Neuron (in vitro differentiated cells): Measurements from ENCODE around the gene TTLL11.
"Not testable (repeated sequence)": the region's sequence is repeated elsewhere in the genome, so short reads cannot be mapped to it uniquely, and the experiment has no call there.

Experiments used
- H2AFZ ChIP-seq: one replicate; pipeline ENCODE4 v1.6.1; 2013; ENCODE audit warnings: low read depth, mild to moderate bottlenecking, inconsistent platforms, low read length, moderate library complexity
- H3K27me3 ChIP-seq: one replicate; pipeline ENCODE4 v1.6.1; 2013; ENCODE audit warnings: low read length; ENCODE audit not compliant: insufficient read depth
- H3K36me3 ChIP-seq: one replicate; pipeline ENCODE4 v1.6.1; 2013; ENCODE audit warnings: low read length; ENCODE audit not compliant: insufficient read depth
- H3K4me1 ChIP-seq: one replicate; pipeline ENCODE4 v1.6.1; 2013; ENCODE audit warnings: low read length; ENCODE audit not compliant: insufficient read depth
- H3K4me3 ChIP-seq: 2 replicates; pipeline ENCODE4 v1.5.1; 2013; ENCODE audit warnings: mild to moderate bottlenecking, low read length, moderate library complexity
- H3K9me3 ChIP-seq: one replicate; pipeline ENCODE4 v1.6.1; 2013; ENCODE audit warnings: low read length

Gene TTLL11

DNA sequence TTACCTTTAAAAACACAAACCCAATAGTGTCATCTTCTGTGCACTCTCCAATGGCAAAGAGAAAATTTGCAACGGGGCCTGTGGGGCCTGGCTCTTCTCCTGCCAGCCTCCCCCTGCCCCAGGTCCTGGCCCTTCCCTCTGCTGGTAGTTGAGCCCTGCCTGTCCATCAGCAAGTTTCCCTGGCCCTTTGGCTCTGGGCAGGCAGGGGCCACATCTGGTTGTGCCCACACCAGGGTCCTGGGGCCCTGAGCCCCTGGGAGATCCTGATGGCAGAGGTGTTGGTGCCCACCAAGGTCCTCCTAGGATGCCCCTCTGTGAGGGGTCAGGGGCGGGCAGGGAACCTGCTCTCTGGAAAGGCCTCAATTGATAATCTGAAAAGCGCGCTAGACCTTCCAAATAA, 284.3 kb downstream of the TTLL11 start:
- Histone ChIP-seq H3K4me3 (no peak overlapping the region), H3K36me3 (no peaks in the 10 kb centered on the region), H2AFZ (no peak overlapping the region), H3K27me3 (peaks cover 6% of the 10 kb centered on the region), H3K4me1 (peaks cover 7% of the 10 kb centered on the region), H3K9me3 (peaks cover 2% of the 10 kb centered on the region)

DNA sequence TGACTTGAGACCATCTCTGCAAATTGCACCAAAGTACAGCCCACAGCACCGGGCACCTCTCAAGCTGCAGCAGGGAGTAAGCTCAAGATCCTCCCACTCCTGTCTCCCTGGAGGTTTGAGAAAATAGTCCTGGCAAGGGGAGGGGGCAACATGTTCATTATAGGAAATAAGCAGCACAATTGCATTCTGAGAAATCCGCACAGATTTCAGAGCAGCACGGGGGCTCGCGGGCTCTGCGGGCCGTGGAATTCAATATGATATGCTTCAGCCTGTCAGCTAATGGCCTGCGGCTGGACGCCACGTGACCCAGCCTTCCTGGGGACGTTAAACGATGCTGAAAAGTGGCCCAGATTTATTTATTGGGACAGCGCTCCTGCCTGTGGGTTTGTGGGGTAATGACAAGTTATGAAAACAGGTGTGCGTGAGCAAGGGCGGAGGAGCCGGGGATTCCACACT, 285.3 kb downstream of the TTLL11 start:
- no peak overlapping the region for H2AFZ ChIP-seq
- no peak overlapping the region for H3K4me3 ChIP-seq
- H3K4me1 ChIP-seq: peaks cover 3% of the 10 kb centered on the region
- H3K9me3 ChIP-seq: peaks cover 4% of the 10 kb centered on the region
- peaks cover 6% of the 10 kb centered on the region for H3K27me3 ChIP-seq
- no peaks in the 10 kb centered on the region for H3K36me3 ChIP-seq

DNA sequence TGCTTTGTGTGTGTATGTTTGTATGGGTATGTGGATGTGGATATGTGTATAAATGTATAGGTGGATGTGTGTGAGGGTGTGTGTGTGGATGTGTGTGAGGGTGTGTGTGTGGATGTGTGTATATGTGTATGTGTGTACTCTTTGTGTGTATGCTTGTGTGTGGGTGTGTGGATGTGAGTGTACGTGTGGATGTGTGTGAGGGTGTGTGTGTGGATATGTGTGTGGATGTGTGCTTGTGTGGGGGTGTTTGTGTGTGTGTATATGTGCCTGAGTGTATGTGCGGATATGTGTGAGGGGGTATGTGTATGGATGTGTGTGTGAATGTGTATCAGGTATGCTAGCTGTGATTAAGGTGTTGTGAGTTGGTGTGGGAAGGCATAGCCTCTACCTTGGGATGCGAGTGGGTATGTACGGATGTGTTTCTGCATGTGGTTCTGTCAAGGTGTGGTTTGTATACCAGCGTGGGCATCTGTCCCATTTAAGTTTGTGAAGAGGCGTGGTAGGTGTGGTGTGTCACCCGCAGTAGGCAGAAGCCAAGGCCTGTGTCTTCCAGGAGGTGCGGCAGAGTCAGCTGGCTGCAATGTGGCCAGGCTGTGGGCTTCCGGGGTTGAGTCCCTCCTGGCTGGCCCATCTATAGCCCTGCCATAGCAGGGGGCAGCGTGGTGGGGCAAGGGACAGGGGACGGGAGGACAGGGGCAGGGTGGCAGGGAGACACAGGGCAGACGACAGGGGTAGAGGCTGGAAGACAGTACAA, 285.9 kb downstream of the TTLL11 start:
- no peak overlapping the region for H2AFZ ChIP-seq
- H3K27me3 ChIP-seq: peaks cover 9% of the 10 kb centered on the region
- no peak overlapping the region for H3K4me3 ChIP-seq
- peaks cover 6% of the 10 kb centered on the region for H3K9me3 ChIP-seq
- H3K36me3 ChIP-seq: no peaks in the 10 kb centered on the region
- H3K4me1 ChIP-seq: peaks cover 2% of the 10 kb centered on the region

DNA sequence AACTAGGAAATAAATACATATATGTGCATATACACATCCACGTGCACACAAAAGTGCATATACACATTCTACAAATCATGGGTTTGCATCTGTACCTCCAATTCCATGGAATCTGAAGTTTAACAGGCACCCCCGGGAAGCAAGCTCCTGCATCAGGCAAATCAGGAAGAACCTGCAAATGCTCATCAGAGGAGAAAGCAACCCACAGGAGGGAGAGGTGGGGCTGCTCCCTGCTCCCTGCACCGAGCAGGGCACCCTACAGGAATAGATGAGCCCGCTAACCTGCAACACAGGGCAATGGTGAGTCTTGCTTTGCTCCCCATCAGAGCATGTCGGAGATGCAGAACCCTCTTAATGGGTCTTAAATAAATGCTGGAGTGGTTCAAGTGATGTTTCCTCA, 290.4 kb downstream of the TTLL11 start:
- Histone ChIP-seq H3K4me3 (no peak overlapping the region), H3K4me1 (no peaks in the 10 kb centered on the region), H3K9me3 (peaks cover 6% of the 10 kb centered on the region), H3K36me3 (no peaks in the 10 kb centered on the region), H2AFZ (no peak overlapping the region), H3K27me3 (peaks cover 9% of the 10 kb centered on the region)

DNA sequence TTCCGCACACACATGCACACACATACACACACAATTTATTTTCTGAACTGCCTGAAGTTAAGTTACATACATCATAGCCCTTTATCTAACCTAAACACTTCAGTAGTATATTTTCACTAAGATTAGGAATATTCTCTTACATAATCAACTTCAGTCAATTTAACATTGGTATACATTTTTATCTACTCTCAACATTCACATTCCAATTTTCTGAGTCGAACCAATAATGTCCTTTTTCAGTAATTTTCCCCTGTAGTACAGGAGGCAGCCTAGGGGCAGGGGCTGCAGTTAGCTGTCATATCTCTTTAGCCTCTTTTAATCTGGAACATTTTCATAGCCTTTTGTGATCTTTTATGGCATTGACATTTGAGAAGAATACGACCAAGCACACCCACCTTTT, 291.5 kb downstream of the TTLL11 start:
- peaks cover 9% of the 10 kb centered on the region for H3K27me3 ChIP-seq
- H2AFZ ChIP-seq: no peak overlapping the region
- no peaks in the 10 kb centered on the region for H3K4me1 ChIP-seq
- no peaks in the 10 kb centered on the region for H3K36me3 ChIP-seq
- peaks cover 6% of the 10 kb centered on the region for H3K9me3 ChIP-seq
- H3K4me3 ChIP-seq: no peak overlapping the region

DNA sequence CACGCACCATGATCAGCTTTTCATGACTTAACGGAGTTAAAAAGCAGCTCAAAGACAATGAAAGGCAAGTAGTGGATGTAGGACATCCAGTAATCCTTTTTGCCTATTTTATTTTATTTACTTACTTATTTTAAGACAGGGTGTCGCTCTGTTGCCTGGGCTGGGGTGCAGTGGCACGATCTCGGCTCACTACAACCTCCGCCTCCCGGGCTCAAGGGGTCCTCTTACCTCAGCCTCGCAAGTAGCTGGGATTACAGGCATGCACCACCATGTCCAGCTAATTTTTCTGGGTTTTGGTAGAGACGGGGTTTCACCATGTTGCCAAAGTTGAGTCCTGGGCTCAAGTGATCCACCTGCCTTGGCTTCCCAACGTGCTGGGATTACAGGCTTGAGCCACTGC, 292.7 kb downstream of the TTLL11 start:
- Histone ChIP-seq H3K27me3 (peaks cover 9% of the 10 kb centered on the region), H2AFZ (no peak overlapping the region), H3K36me3 (no peaks in the 10 kb centered on the region), H3K9me3 (peaks cover 6% of the 10 kb centered on the region), H3K4me3 (no peak overlapping the region), H3K4me1 (no peaks in the 10 kb centered on the region)

DNA sequence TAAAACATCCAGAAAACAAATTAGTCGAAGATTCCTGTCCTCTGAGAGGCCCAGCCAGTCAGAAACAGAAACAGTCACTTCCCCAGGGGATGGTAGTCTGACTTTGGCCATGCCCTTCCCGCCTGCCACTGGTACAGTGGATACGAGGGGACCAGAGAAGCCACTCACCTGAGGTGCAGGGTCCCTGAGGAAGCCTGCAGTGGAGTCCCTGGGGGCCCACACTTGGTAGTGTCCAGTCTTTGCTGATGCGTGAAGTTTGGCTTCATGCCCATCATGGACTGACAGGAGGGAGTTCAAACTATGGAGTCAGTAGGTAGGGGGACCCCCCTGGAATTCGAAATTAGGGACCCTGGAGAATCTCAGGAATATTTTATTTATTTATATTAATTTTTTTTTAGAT, 294.2 kb downstream of the TTLL11 start:
- peaks cover 4% of the 10 kb centered on the region for H3K9me3 ChIP-seq
- peaks cover 9% of the 10 kb centered on the region for H3K27me3 ChIP-seq
- H2AFZ ChIP-seq: no peak overlapping the region
- no peaks in the 10 kb centered on the region for H3K36me3 ChIP-seq
- no peaks in the 10 kb centered on the region for H3K4me1 ChIP-seq
- H3K4me3 ChIP-seq: no peak overlapping the region

DNA sequence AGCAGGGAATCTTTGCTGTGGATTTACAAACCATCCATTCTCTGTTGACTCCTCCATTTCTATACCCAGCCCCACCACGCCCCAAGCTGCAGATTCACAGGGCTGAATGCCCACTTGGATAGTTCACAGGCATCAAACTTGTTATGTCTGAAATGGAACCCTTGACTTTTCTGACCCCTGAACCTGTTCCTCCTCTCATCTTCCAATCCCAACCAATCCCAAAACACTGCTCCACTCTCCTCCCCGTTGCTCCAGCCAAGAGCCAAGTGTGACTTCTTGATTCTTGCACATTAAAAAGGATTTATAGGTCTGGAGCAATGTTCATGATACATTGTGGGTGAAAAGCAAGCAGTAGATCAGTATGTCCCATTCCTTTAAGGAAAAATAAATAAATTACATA, 296.0 kb downstream of the TTLL11 start:
- Histone ChIP-seq H3K9me3 (no peaks in the 10 kb centered on the region), H3K36me3 (no peaks in the 10 kb centered on the region), H3K4me1 (no peaks in the 10 kb centered on the region), H3K27me3 (peaks cover 5% of the 10 kb centered on the region), H3K4me3 (no peak overlapping the region), H2AFZ (no peak overlapping the region)

DNA sequence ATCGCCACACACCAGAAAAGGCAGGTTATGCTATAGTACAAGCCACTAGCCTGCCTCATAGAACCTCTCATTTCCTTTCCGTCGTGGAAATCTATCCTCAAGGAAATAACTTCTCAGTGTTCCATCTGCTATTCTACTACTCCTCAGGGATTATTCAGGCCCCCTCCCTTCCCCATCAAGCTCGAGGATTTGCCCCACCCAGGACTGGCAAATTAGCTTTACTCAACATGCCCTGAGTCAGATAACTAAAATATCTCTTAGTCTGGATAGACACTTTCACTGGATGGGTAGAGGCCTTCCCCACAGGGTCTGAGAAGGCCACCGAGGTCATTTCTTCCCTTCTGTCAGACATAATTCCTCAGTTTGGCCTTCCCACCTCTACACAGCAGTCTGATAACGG, 298.8 kb downstream of the TTLL11 start:
- H3K36me3 ChIP-seq, H3K4me3 ChIP-seq, H3K27me3 ChIP-seq, H3K9me3 ChIP-seq, H3K4me1 ChIP-seq, H2AFZ ChIP-seq: not testable (repeated sequence)

DNA sequence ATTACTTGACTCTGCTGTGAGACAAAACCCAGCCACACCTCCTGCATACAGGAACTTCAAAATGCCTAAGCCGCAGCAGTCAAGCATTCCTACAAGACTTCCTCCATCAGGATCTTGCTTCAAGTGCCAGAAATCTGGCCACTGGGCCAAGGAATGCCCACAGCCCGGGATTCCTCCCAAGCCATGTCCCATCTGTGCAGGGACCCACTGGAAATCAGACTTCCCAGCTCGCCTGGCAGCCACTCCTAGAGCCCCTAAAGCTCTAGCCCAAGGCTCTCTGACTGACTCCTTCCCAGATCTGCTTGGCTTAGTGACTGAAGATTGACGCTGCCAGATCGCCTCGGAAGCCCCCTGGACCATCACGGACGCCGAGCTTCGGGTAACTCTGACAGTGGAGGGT, 300.6 kb downstream of the TTLL11 start:
- H3K4me1 ChIP-seq, H2AFZ ChIP-seq: not testable (repeated sequence)

DNA sequence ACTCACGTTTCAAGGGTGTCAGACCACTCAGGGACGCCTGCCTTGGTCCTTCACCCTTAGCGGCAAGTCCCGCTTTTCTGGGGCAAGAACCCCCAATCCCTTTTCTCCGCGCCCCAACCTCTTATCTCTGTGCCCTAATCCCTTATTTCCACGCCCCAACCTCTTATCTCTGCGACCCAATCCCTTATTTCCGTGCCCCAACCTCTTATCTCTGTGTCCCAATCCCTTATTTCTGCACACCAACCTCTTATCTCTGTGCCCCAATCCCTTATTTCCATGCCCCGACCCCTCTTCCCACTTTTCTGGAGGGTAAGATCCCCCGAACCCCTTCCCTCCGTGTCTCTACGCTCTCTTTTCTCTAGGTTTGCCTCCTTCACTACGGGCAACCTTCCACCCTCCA, 302.3 kb downstream of the TTLL11 start:
- Histone ChIP-seq H3K36me3 (no peaks in the 10 kb centered on the region), H3K9me3 (no peaks in the 10 kb centered on the region), H2AFZ (no peak overlapping the region), H3K4me1 (no peaks in the 10 kb centered on the region), H3K4me3 (no peak overlapping the region), H3K27me3 (no peaks in the 10 kb centered on the region)

More for the DNA sequence above, 300.6 kb downstream of the TTLL11 start:
- not testable (repeated sequence) for H3K9me3 ChIP-seq, H3K36me3 ChIP-seq, H3K27me3 ChIP-seq, H3K4me3 ChIP-seq

DNA sequence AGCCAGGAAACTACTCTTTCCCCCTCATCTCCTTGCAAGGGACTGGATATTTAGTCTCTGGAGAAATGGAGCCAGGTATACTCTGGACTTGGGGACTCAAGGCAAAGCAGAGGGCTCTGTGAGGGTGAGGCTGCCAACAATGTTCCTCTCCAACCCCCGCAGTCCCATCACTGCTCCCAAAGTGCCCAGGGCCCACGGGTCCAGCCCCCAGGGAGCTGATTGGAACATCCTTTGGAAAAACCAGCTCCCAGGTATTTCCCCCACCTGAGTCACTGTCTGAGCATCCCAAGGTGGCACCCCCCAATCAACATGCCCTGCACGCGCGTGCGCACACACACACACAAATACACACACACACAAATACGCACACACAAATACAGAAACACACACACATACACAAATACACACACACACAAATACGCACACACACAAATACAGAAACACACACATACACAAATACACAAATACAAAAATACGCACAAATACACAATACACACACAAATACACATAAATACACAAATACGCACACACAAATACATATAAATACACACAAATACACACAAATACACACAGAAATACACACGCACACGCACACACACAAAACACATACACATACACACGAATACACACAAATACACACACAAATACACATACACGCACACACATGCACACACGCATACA, 304.3 kb downstream of the TTLL11 start:
- Histone ChIP-seq H3K27me3 (no peaks in the 10 kb centered on the region), H3K4me3 (no peak overlapping the region), H2AFZ (no peak overlapping the region), H3K9me3 (no peaks in the 10 kb centered on the region), H3K36me3 (no peaks in the 10 kb centered on the region), H3K4me1 (peaks cover 18% of the 10 kb centered on the region)

DNA sequence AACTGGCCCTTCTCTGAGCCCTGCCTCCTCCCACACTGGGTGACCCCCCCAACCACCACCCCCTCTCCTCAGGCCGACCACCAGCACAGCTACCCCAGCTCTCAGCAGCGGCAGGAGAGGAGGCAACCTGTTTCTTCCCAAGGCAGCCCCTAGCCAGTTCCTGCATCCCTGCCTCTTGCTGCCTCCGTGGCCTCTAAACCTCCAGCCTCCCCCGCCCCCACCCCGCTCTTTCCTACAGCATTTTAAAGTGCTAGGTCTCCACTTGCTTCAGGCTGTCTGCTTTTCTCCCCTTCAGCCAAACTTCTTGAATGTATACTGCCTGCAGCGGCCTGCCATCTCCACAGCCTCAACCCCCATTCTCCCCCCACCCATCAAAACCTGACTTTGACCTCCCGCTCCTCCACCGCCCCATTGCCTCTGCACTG, 306.1 kb downstream of the TTLL11 start:
- peaks cover 29% of the 10 kb centered on the region for H3K4me1 ChIP-seq
- H3K36me3 ChIP-seq: peaks cover 2% of the 10 kb centered on the region
- no peaks in the 10 kb centered on the region for H3K9me3 ChIP-seq
- no peak overlapping the region for H2AFZ ChIP-seq
- no peaks in the 10 kb centered on the region for H3K27me3 ChIP-seq
- no peak overlapping the region for H3K4me3 ChIP-seq
